GM19043 (cell line): ENCODE data around the gene SPECC1.
"Not testable (repeated sequence)": the region's sequence is repeated elsewhere in the genome, so short reads cannot be mapped to it uniquely, and the experiment has no call there.

Experiments
- ATAC-seq: cut with Tn5 transposase; IDR thresholded peaks from one replicate; pipeline ENCODE4 v1.9.1; 2021; ENCODE audit warnings: low read depth; ENCODE audit not compliant: unreplicated experiment

The SPECC1 gene

DNA sequence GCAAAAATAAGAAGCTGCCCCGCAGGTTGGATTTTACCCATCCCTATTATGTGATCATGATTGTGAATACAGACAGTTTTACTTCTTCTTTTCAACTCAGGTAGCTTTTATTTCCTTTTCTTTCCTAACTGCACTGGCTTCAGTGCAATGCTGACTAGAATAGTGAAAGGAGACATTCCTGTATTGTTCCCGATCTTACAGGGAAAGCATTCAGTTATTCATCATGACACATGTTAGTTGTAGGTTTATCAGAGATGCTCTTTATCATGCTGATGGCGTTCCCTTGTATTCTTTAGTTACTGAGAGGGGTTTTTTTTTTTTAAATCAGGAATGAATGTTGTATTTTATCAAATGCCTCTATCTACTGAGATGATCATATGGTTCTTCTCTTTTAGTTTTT lies 343.4 kb downstream of the SPECC1 start:
- not testable (repeated sequence) for ATAC-seq

DNA sequence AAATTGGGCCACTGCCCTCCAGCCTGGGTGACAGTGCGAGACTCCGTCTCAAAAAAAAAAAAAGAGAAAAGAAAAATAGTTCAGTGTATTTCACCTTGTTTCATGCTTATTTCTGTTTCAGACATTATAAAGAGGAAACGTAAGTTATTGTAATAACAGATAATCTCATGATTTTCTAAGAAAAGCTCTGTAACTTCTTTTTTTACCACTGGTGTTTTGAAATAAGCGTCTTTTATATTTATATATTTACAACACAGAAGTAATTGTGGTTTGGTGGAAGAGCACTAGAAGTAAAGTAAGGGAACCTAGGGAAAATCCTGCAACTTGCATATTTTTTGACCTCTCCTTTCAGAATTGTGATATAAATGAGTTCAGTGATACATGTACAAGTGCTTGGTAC lies 354.7 kb downstream of the SPECC1 start:
- ATAC-seq = not testable (repeated sequence)
